K562 (cell line): ENCODE measurements around the gene NECTIN4. TPM values are rescaled to one million over a fixed set of nuclear protein-coding genes. Genes with fewer than 3 reads are reported as not detected.

Experiments used
- CBX8 ChIP-seq: fragments of 200-600 bp; sonication (generic); IDR thresholded peaks from 2 replicates; pipeline ENCODE4 v1.6.1; 2012; ENCODE audit warnings: borderline replicate concordance, mixed run types, low read depth, mild to moderate bottlenecking, moderate library complexity, mixed read lengths, low read length, control low read depth, inconsistent platforms; ENCODE audit not compliant: poor library complexity, severe bottlenecking; ENCODE audit errors: extremely low read depth
- GATAD2A ChIP-seq: fragments of 450-650 bp; IDR thresholded peaks from 2 replicates; pipeline ENCODE4 v1.6.1; 2017
- HNRNPLL ChIP-seq: fragments of 200-400 bp; formaldehyde crosslinking; IDR thresholded peaks from 2 replicates; pipeline ENCODE4 v1.6.1; 2017; ENCODE audit warnings: low read length, low read depth, mild to moderate bottlenecking; ENCODE audit not compliant: poor library complexity, severe bottlenecking
- IFI16 ChIP-seq: fragments of 250-450 bp; sonication (Bioruptor Pico); IDR thresholded peaks from 2 replicates; pipeline ENCODE4 v2.1.2; 2022; ENCODE audit warnings: mild to moderate bottlenecking, inconsistent platforms
- TRIM24 ChIP-seq, 2 experiments: fragments of 450-650 bp; IDR thresholded peaks; 2 replicates each; pipeline ENCODE4 v1.6.1; 2016
- ZBTB7A ChIP-seq: IDR thresholded peaks from 2 replicates; pipeline ENCODE4 v1.6.1; 2011; ENCODE audit warnings: low read depth, mild to moderate bottlenecking, low read length, moderate library complexity, borderline replicate concordance; ENCODE audit not compliant: control insufficient read depth
- polyA plus RNA-seq, 8 experiments: library from polyadenylated mRNA; depleted of rRNA in 4 of 8; stranded (reverse) in 5 of 8; unstranded in 3 of 8; fragments of >200 nt; fragmentation: Nextera tagmentation in 2 of 8; fragmentation: Illumina TruSeq in 1 of 8; extraction: Ambion mirVana in 2 of 8; extraction: Trizol in 1 of 8; gene quantifications; 2 replicates each; pipeline versions ENCODE4 v1.2.1 to v1.2.3, GENCODE V29; 2011 to 2014; ENCODE audit warnings: inconsistent platforms in 1 of 8, missing spikeins in 1 of 8
- total RNA-seq, 7 experiments: library from RNA; depleted of rRNA in 6 of 7; stranded (reverse); fragments of >200 nt in 6 of 7; fragmentation: Illumina TruSeq in 2 of 7; extraction: Trizol in 2 of 7; gene quantifications; 2 replicates each; pipeline versions ENCODE4 v1.2.1 to v1.2.3, GENCODE V29; 2011 to 2021; ENCODE audit warnings: low replicate concordance in 1 of 7
- TF ChIP-seq, protein P1 (sequence below), 2 experiments: fragments of 450-650 bp in 1 of 2; sonication (generic) in 1 of 2; formaldehyde crosslinking in 1 of 2; IDR thresholded peaks; 2 replicates each; pipeline versions ENCODE4 v1.7.1 to v1.9.0; 2016 to 2022; ENCODE audit warnings: inconsistent platforms in 1 of 2, mild to moderate bottlenecking in 1 of 2, missing genetic modification reagents in 1 of 2
- TF ChIP-seq, protein P2 (sequence below): fragments of 450-650 bp; formaldehyde crosslinking; IDR thresholded peaks from 2 replicates; pipeline ENCODE4 v1.4.0; 2022; ENCODE audit warnings: missing genetic modification characterization
- TF ChIP-seq, protein P3 (sequence below): fragments of 450-650 bp; IDR thresholded peaks from 2 replicates; pipeline ENCODE4 v1.7.1; 2018; ENCODE audit warnings: mild to moderate bottlenecking, low read depth; ENCODE audit not compliant: partially characterized antibody

The NECTIN4 gene
- total and polyA plus RNA-seq, 9 of the 15 experiments (the other 6 are each of a cell fraction or from before 2014, with no cell fraction given): 0.01 to 0.09 TPM; not detected in 7

- TF ChIP-seq, protein P1, sequence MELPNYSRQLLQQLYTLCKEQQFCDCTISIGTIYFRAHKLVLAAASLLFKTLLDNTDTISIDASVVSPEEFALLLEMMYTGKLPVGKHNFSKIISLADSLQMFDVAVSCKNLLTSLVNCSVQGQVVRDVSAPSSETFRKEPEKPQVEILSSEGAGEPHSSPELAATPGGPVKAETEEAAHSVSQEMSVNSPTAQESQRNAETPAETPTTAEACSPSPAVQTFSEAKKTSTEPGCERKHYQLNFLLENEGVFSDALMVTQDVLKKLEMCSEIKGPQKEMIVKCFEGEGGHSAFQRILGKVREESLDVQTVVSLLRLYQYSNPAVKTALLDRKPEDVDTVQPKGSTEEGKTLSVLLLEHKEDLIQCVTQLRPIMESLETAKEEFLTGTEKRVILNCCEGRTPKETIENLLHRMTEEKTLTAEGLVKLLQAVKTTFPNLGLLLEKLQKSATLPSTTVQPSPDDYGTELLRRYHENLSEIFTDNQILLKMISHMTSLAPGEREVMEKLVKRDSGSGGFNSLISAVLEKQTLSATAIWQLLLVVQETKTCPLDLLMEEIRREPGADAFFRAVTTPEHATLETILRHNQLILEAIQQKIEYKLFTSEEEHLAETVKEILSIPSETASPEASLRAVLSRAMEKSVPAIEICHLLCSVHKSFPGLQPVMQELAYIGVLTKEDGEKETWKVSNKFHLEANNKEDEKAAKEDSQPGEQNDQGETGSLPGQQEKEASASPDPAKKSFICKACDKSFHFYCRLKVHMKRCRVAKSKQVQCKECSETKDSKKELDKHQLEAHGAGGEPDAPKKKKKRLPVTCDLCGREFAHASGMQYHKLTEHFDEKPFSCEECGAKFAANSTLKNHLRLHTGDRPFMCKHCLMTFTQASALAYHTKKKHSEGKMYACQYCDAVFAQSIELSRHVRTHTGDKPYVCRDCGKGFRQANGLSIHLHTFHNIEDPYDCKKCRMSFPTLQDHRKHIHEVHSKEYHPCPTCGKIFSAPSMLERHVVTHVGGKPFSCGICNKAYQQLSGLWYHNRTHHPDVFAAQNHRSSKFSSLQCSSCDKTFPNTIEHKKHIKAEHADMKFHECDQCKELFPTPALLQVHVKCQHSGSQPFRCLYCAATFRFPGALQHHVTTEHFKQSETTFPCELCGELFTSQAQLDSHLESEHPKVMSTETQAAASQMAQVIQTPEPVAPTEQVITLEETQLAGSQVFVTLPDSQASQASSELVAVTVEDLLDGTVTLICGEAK (IDR thresholded peaks at IDR 0.05): peak; percentile 64
- TF ChIP-seq, protein P1 (CRISPR knock-in tag; IDR thresholded peaks at IDR 0.05): no peak
- peak in 1 of 2 experiments; percentile 9; a peak in 1 of 4 replicates for TF ChIP-seq TRIM24 (IDR thresholded peaks at IDR 0.05)
- peak; percentile 79; the same call in 1 of the 2 replicates for TF ChIP-seq ZBTB7A
- TF ChIP-seq GATAD2A: peak; percentile 44; the same call in 1 of the 2 replicates
- TF ChIP-seq, protein P2, sequence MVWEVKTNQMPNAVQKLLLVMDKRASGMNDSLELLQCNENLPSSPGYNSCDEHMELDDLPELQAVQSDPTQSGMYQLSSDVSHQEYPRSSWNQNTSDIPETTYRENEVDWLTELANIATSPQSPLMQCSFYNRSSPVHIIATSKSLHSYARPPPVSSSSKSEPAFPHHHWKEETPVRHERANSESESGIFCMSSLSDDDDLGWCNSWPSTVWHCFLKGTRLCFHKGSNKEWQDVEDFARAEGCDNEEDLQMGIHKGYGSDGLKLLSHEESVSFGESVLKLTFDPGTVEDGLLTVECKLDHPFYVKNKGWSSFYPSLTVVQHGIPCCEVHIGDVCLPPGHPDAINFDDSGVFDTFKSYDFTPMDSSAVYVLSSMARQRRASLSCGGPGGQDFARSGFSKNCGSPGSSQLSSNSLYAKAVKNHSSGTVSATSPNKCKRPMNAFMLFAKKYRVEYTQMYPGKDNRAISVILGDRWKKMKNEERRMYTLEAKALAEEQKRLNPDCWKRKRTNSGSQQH (CRISPR knock-in tag): peak; percentile 66; the same call in 1 of the 2 replicates
- no peak for TF ChIP-seq CBX8
- TF ChIP-seq IFI16 (CRISPR knock-in tag): no peak
- TF ChIP-seq HNRNPLL: no peak
- TF ChIP-seq, protein P3, sequence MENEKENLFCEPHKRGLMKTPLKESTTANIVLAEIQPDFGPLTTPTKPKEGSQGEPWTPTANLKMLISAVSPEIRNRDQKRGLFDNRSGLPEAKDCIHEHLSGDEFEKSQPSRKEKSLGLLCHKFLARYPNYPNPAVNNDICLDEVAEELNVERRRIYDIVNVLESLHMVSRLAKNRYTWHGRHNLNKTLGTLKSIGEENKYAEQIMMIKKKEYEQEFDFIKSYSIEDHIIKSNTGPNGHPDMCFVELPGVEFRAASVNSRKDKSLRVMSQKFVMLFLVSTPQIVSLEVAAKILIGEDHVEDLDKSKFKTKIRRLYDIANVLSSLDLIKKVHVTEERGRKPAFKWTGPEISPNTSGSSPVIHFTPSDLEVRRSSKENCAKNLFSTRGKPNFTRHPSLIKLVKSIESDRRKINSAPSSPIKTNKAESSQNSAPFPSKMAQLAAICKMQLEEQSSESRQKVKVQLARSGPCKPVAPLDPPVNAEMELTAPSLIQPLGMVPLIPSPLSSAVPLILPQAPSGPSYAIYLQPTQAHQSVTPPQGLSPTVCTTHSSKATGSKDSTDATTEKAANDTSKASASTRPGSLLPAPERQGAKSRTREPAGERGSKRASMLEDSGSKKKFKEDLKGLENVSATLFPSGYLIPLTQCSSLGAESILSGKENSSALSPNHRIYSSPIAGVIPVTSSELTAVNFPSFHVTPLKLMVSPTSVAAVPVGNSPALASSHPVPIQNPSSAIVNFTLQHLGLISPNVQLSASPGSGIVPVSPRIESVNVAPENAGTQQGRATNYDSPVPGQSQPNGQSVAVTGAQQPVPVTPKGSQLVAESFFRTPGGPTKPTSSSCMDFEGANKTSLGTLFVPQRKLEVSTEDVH: peak; percentile 24
Observed at GRCh38 chr1:161131523-161132409, 42.4 kb upstream of the NECTIN4 start (continued).
